Neutrophil (primary cell): Measurements from ENCODE around the gene NTNG1.

Experiments used
- H3K27ac ChIP-seq: fragments of 200-600 bp; sonication (generic); 2 replicates; pipeline ENCODE4 v1.5.1; 2016; ENCODE audit warnings: mild to moderate bottlenecking, moderate library complexity
- H3K27me3 ChIP-seq: fragments of 200-600 bp; sonication (generic); 2 replicates; pipeline ENCODE4 v1.6.0; 2016; ENCODE audit warnings: mild to moderate bottlenecking
- H3K36me3 ChIP-seq: fragments of 200-600 bp; sonication (generic); 2 replicates; pipeline ENCODE4 v1.5.1; 2017
- H3K4me1 ChIP-seq, 2 experiments: fragments of 200-600 bp in 1 of 2; sonication (generic) in 1 of 2; 1 replicate in 1 of 2; 2 replicates in 1 of 2; pipeline versions ENCODE4 v1.5.1 to v1.6.1; 2013 to 2016; ENCODE audit warnings: low read depth in 1 of 2, low read length in 1 of 2, mild to moderate bottlenecking in 1 of 2, moderate library complexity in 1 of 2; ENCODE audit not compliant: control insufficient read depth in 1 of 2, insufficient read depth in 1 of 2
- H3K4me3 ChIP-seq, 2 experiments: fragments of 200-600 bp in 1 of 2; sonication (generic) in 1 of 2; 1 replicate in 1 of 2; 2 replicates in 1 of 2; pipeline ENCODE4 v1.5.1; 2013 to 2016; ENCODE audit warnings: low read depth in 1 of 2, low read length in 1 of 2, mild to moderate bottlenecking in 1 of 2, moderate library complexity in 1 of 2
- H3K9me3 ChIP-seq: fragments of 200-600 bp; sonication (generic); 2 replicates; pipeline ENCODE4 v1.5.1; 2016
- CTCF ChIP-seq: fragments of 200-600 bp; sonication (generic); IDR thresholded peaks from 2 replicates; pipeline ENCODE4 v1.5.1; 2016; ENCODE audit warnings: antibody characterized with exemption

The NTNG1 gene

GRCh38 chr1:107450899-107451664 lies 310.2 kb downstream of the NTNG1 start:
- Histone ChIP-seq H3K4me3 (no peak overlapping the region), H3K27me3 (no peaks in the 10 kb centered on the region), H3K4me1 (no peaks in the 10 kb centered on the region), H3K36me3 (no peaks in the 10 kb centered on the region), H3K9me3 (no peaks in the 10 kb centered on the region), H3K27ac (no peak overlapping the region)
- TF ChIP-seq CTCF: no peak

GRCh38 chr1:107451715-107452114 lies 310.9 kb downstream of the NTNG1 start:
- Histone ChIP-seq H3K4me1 (no peaks in the 10 kb centered on the region), H3K27ac (no peak overlapping the region)
- no peak for TF ChIP-seq CTCF

GRCh38 chr1:107454791-107455190 lies 314.0 kb downstream of the NTNG1 start:
- Histone ChIP-seq H3K4me1 (no peaks in the 10 kb centered on the region), H3K27me3 (no peaks in the 10 kb centered on the region), H3K4me3 (no peak overlapping the region), H3K9me3 (no peaks in the 10 kb centered on the region), H3K36me3 (no peaks in the 10 kb centered on the region), H3K27ac (no peak overlapping the region)
- TF ChIP-seq CTCF: no peak

More at GRCh38 chr1:107451715-107452114, 310.9 kb downstream of the NTNG1 start:
- no peaks in the 10 kb centered on the region for H3K27me3 ChIP-seq
- no peak overlapping the region for H3K4me3 ChIP-seq
- H3K9me3 ChIP-seq: no peaks in the 10 kb centered on the region
- H3K36me3 ChIP-seq: no peaks in the 10 kb centered on the region

- Histone ChIP-seq H3K9me3 (no peaks in the 10 kb centered on the region), H3K27ac (no peak overlapping the region), H3K27me3 (no peaks in the 10 kb centered on the region), H3K4me1 (no peaks in the 10 kb centered on the region), H3K36me3 (no peaks in the 10 kb centered on the region), H3K4me3 (no peak overlapping the region)
- no peak for TF ChIP-seq CTCF
Measured at GRCh38 chr1:107457989-107458388, 317.1 kb downstream of the NTNG1 start.

- H3K36me3 ChIP-seq: no peaks in the 10 kb centered on the region
Measured at GRCh38 chr1:107459204-107459904, 318.5 kb downstream of the NTNG1 start.

More at GRCh38 chr1:107459204-107459904, 318.5 kb downstream of the NTNG1 start:
- Histone ChIP-seq H3K27me3 (no peaks in the 10 kb centered on the region), H3K4me1 (no peaks in the 10 kb centered on the region), H3K4me3 (no peak overlapping the region), H3K9me3 (no peaks in the 10 kb centered on the region), H3K27ac (no peak overlapping the region)
- TF ChIP-seq CTCF: no peak
